SK-N-SH (cell line): ENCODE results near the gene IRX6. TPM values are rescaled to one million over a fixed set of nuclear protein-coding genes. Genes with fewer than 3 reads are reported as not detected.

Experiments used
- CTCF ChIA-PET: fragments of 300-600, 350-600 bp; formaldehyde crosslinking; extraction: SDS; loops from one replicate; lab custom pipeline; 2021; lab: Yijun Ruan, JAX
- POLR2A ChIA-PET: fragments of 350-600 bp; sonication (Branson Sonifier 250); formaldehyde crosslinking; extraction: SDS; loops from one replicate; lab custom pipeline; 2020; ENCODE audit warnings: antibody characterized with exemption, inconsistent platforms; lab: Yijun Ruan, JAX
- DNase-seq: peaks from one replicate; pipeline ENCODE4 v3.0.0; 2012
- H2AFZ ChIP-seq: fragments of 200-600 bp; sonication (generic); 2 replicates; pipeline ENCODE4 v1.8.1; 2016; ENCODE audit warnings: antibody characterized with exemption, mild to moderate bottlenecking, low read depth
- H3F3A ChIP-seq: fragments of 200-600 bp; sonication (generic); replicated peaks from 2 replicates; pipeline ENCODE3; 2016; ENCODE audit warnings: antibody characterized with exemption, mild to moderate bottlenecking; ENCODE audit not compliant: insufficient read depth
- H3K27ac ChIP-seq, 2 experiments: fragments of 200-500 bp in 1 of 2; fragments of 200-600 bp in 1 of 2; sonication (Bioruptor generic) in 1 of 2; sonication (generic), shearing (Covaris generic) in 1 of 2; 2 replicates each; pipeline versions ENCODE4 v1.5.1 to v1.6.1; 2014 to 2016; ENCODE audit warnings: low read depth in 2 of 2, inconsistent platforms in 1 of 2, low read length in 1 of 2, mild to moderate bottlenecking in 1 of 2, mixed read lengths in 1 of 2
- H3K27me3 ChIP-seq: fragments of 200-600 bp; sonication (generic), shearing (Covaris generic); 2 replicates; pipeline ENCODE4 v1.6.1; 2016; ENCODE audit warnings: mixed run types; ENCODE audit not compliant: insufficient read depth
- H3K36me3 ChIP-seq, 2 experiments: fragments of 200-500 bp in 1 of 2; fragments of 200-600 bp in 1 of 2; sonication (Bioruptor generic) in 1 of 2; sonication (generic) in 1 of 2; replicated peaks in 1 of 2; 2 replicates each; pipeline versions ENCODE3 to v1.5.1; 2014 to 2016; ENCODE audit warnings: low read length in 1 of 2, mild to moderate bottlenecking in 1 of 2; ENCODE audit not compliant: insufficient read depth in 2 of 2, control insufficient read depth in 1 of 2
- H3K4me1 ChIP-seq, 2 experiments: fragments of 200-500 bp in 1 of 2; fragments of 200-600 bp in 1 of 2; sonication (Bioruptor generic) in 1 of 2; sonication (generic), shearing (Covaris generic) in 1 of 2; 2 replicates each; pipeline versions ENCODE4 v1.5.1 to v1.6.1; 2014 to 2016; ENCODE audit warnings: low read depth in 1 of 2, low read length in 1 of 2, mixed run types in 1 of 2; ENCODE audit not compliant: insufficient read depth in 2 of 2, control insufficient read depth in 1 of 2
- H3K4me2 ChIP-seq: fragments of 200-600 bp; sonication (generic), shearing (Covaris generic); 2 replicates; pipeline ENCODE4 v1.6.1; 2017; ENCODE audit warnings: mixed run types
- H3K4me3 ChIP-seq, 2 experiments: fragments of 200-500 bp in 1 of 2; fragments of 200-600 bp in 1 of 2; sonication (Bioruptor generic) in 1 of 2; sonication (generic), shearing (Covaris generic) in 1 of 2; 2 replicates each; pipeline versions ENCODE4 v1.5.1 to v1.8.1; 2014 to 2016; ENCODE audit warnings: low read depth in 2 of 2, inconsistent platforms in 1 of 2, low read length in 1 of 2, mild to moderate bottlenecking in 1 of 2, mixed read lengths in 1 of 2, moderate library complexity in 1 of 2
- H3K79me2 ChIP-seq: fragments of 200-600 bp; sonication (generic); 2 replicates; pipeline ENCODE4 v1.8.1; 2017; ENCODE audit warnings: mild to moderate bottlenecking; ENCODE audit not compliant: insufficient read depth
- H3K9ac ChIP-seq: fragments of 200-600 bp; sonication (generic); 2 replicates; pipeline ENCODE4 v1.6.1; 2017; ENCODE audit warnings: mixed run types
- H3K9me2 ChIP-seq: fragments of 200-600 bp; sonication (generic); 2 replicates; pipeline ENCODE4 v1.6.1; 2017; ENCODE audit warnings: mixed run types
- H3K9me3 ChIP-seq: fragments of 200-600 bp; sonication (generic); 2 replicates; pipeline ENCODE4 v1.6.1; 2017; ENCODE audit warnings: mixed run types, mild to moderate bottlenecking, moderate library complexity
- H4K20me1 ChIP-seq: fragments of 200-600 bp; sonication (generic); 2 replicates; pipeline ENCODE4 v1.6.1; 2017; ENCODE audit warnings: mild to moderate bottlenecking, mixed run types; ENCODE audit not compliant: insufficient read depth
- CHD2 ChIP-seq: fragments of 150-350 bp; IDR thresholded peaks from 2 replicates; pipeline ENCODE4 v1.6.1; 2018; ENCODE audit warnings: low read length; ENCODE audit not compliant: partially characterized antibody
- CTCF ChIP-seq: fragments of 200-600 bp; sonication (generic); IDR thresholded peaks from 2 replicates; pipeline ENCODE4 v1.6.1; 2017; ENCODE audit warnings: antibody characterized with exemption, mild to moderate bottlenecking, moderate library complexity
- EP300 ChIP-seq, 2 experiments: IDR thresholded peaks; 2 replicates each; pipeline versions ENCODE4 v1.4.0 to v1.6.1; 2012; ENCODE audit warnings: borderline replicate concordance in 1 of 2, low read depth in 1 of 2, low read length in 1 of 2
- EZH2phosphoT487 ChIP-seq: fragments of 200-600 bp; sonication (generic); IDR thresholded peaks from 2 replicates; pipeline ENCODE4 v1.6.1; 2017; ENCODE audit warnings: low read depth, mixed run types, mild to moderate bottlenecking, antibody characterized with exemption, moderate library complexity, borderline replicate concordance
- MAX ChIP-seq: IDR thresholded peaks from 2 replicates; pipeline ENCODE4 v1.4.0; 2012; ENCODE audit warnings: low read depth
- MEF2A ChIP-seq: IDR thresholded peaks from 2 replicates; pipeline ENCODE4 v1.4.0; 2012; ENCODE audit warnings: low read depth, borderline replicate concordance
- MXI1 ChIP-seq: IDR thresholded peaks from 2 replicates; pipeline ENCODE4 v1.6.1; 2012; ENCODE audit warnings: mild to moderate bottlenecking, low read depth, low read length, improper control_type of control experiment
- NRF1 ChIP-seq: IDR thresholded peaks from 2 replicates; pipeline ENCODE4 v1.6.1; 2012; ENCODE audit warnings: low read depth, mild to moderate bottlenecking, low read length
- PBX3 ChIP-seq: IDR thresholded peaks from 2 replicates; pipeline ENCODE4; 2012
- POLR2AphosphoS5 ChIP-seq: IDR thresholded peaks from 2 replicates; pipeline ENCODE4 v1.6.1; 2012; ENCODE audit warnings: low read depth, low read length
- RCOR1 ChIP-seq: fragments of 150-350 bp; IDR thresholded peaks from 2 replicates; pipeline ENCODE4 v1.6.1; 2017; ENCODE audit warnings: antibody characterized with exemption, low read length
- RXRA ChIP-seq: IDR thresholded peaks from 2 replicates; pipeline ENCODE4 v1.4.0; 2012; ENCODE audit warnings: low read depth, mild to moderate bottlenecking, borderline replicate concordance
- SIN3A ChIP-seq: IDR thresholded peaks from 2 replicates; pipeline ENCODE4 v1.6.1; 2012; ENCODE audit warnings: low read depth, mild to moderate bottlenecking, low read length, moderate library complexity, borderline replicate concordance
- TAF1 ChIP-seq: IDR thresholded peaks from 2 replicates; pipeline ENCODE4 v1.6.1; 2012; ENCODE audit warnings: low read depth, mild to moderate bottlenecking, low read length, moderate library complexity, borderline replicate concordance
- WGBS: methylation state at CpG from one replicate; pipeline ENCODE4 v1.1.6; 2017; ENCODE audit warnings: low lambda C conversion rate; 5-methylcytosine and 5-hydroxymethylcytosine counted together
- polyA plus RNA-seq, 3 experiments: library from polyadenylated mRNA; depleted of rRNA; stranded (reverse); fragments of >200 nt; gene quantifications; 2 replicates each; pipeline ENCODE4 v1.2.3, GENCODE V29; 2012

IRX6 gene
- polyA plus RNA-seq, 1 of the 3 experiments (the other 2 are of a cell fraction), result not detected

GRCh38 chr16:55279598-55279997, 44.4 kb upstream of the IRX6 start:
- TF ChIP-seq EP300 (IDR thresholded peaks at IDR 0.05; ENCODE audit: borderline replicate concordance in 1 of 2, low read depth in 1 of 2, low read length in 1 of 2) (no peak), EZH2phosphoT487 (no peak)
- TF ChIP-seq, all 33 proteins: peak for 0
- 47% methylated on average over 6 of the region's 6 CpGs for WGBS
- POLR2A ChIA-PET, result interaction anchor here (0.7 kb wide), 1 partner anchor 17 kb away, joined by 3 read pairs; no protein-coding TSS in a partner anchor

GRCh38 chr16:55280587-55280986, 43.4 kb upstream of the IRX6 start:
- ChIA-PET POLR2A (no interaction called here), CTCF (interaction anchor here (0.5 to 1.8 kb wide), 7 partner anchors 13 to 225 kb away, joined by 3 to 7 read pairs (median 3); partner anchors contain the start of gene IRX6)
- no peak overlapping the region for H3K4me3 ChIP-seq
- DNase-seq, result peak; percentile 40
- H3K9ac ChIP-seq, result no peak overlapping the region
- no peak overlapping the region for H3K4me2 ChIP-seq
- no peaks in the 10 kb centered on the region for H4K20me1 ChIP-seq
- peak; percentile 37; the same call in 1 of the 2 replicates for TF ChIP-seq MXI1
- TF ChIP-seq TAF1, result no peak
- TF ChIP-seq POLR2AphosphoS5, result no peak
- TF ChIP-seq MEF2A, result no peak
- peak in 1 of 2 experiments; percentile 45; a peak in 1 of 4 replicates for TF ChIP-seq EP300 (IDR thresholded peaks at IDR 0.05; ENCODE audit: borderline replicate concordance in 1 of 2, low read depth in 1 of 2, low read length in 1 of 2)
- H3K79me2 ChIP-seq, result no peaks in the 10 kb centered on the region
- H3K36me3 ChIP-seq, result no peaks in the 10 kb centered on the region
- H3K9me3 ChIP-seq, result no peaks in the 10 kb centered on the region
- H3F3A ChIP-seq, result no peaks in the 10 kb centered on the region
- 0% methylated on average over 3 of the region's 4 CpGs for WGBS
- no peaks in the 10 kb centered on the region for H3K27me3 ChIP-seq
- H2AFZ ChIP-seq, result no peak overlapping the region
- H3K27ac ChIP-seq, result peak overlapping the region in 1 of 2 experiments; percentile 48; a peak in 1 of 4 replicates
- H3K4me1 ChIP-seq, result peaks cover 0 to 41% of the 10 kb centered on the region in 2 experiments; a peak in 2 of 4 replicates
- no peaks in the 10 kb centered on the region for H3K9me2 ChIP-seq

More at GRCh38 chr16:55279598-55279997, 44.4 kb upstream of the IRX6 start:
- Histone ChIP-seq H3K9me2 (no peaks in the 10 kb centered on the region), H3K27me3 (no peaks in the 10 kb centered on the region), H3K9me3 (no peaks in the 10 kb centered on the region), H3K27ac (no peak overlapping the region), H3K4me3 (no peak overlapping the region), H3K4me2 (no peak overlapping the region), H3K36me3 (no peaks in the 10 kb centered on the region), H3K79me2 (no peaks in the 10 kb centered on the region), H3F3A (no peaks in the 10 kb centered on the region), H3K9ac (no peak overlapping the region), H4K20me1 (no peaks in the 10 kb centered on the region), H3K4me1 (peaks cover 0 to 36% of the 10 kb centered on the region in 2 experiments; a peak in 2 of 4 replicates), H2AFZ (no peak overlapping the region)
- DNase-seq, result no peak
- CTCF ChIA-PET, result interaction anchor here (0.7 to 1.5 kb wide), 3 partner anchors 44 to 159 kb away, joined by 3 read pairs; partner anchors contain the start of gene IRX6

- Histone ChIP-seq H3F3A (no peaks in the 10 kb centered on the region), H2AFZ (no peak overlapping the region), H3K27ac (peak overlapping the region in 1 of 2 experiments; percentile 99; a peak in 2 of 4 replicates), H3K4me2 (no peak overlapping the region), H4K20me1 (no peaks in the 10 kb centered on the region), H3K27me3 (no peaks in the 10 kb centered on the region), H3K9me3 (no peaks in the 10 kb centered on the region), H3K79me2 (no peaks in the 10 kb centered on the region), H3K9ac (no peak overlapping the region), H3K4me3 (no peak overlapping the region), H3K9me2 (no peaks in the 10 kb centered on the region), H3K4me1 (peaks cover 0 to 46% of the 10 kb centered on the region in 2 experiments; a peak in 2 of 4 replicates), H3K36me3 (no peaks in the 10 kb centered on the region)
- CTCF ChIA-PET, result interaction anchor here (1.1 to 1.8 kb wide), 3 partner anchors 41 to 162 kb away, joined by 3 to 6 read pairs (median 4); partner anchors contain the start of gene IRX6
- WGBS, result 25% methylated on average over 1 of the region's 1 CpG
- POLR2A ChIA-PET, result interaction anchor here (0.8 kb wide), 1 partner anchor 12 kb away, joined by 3 read pairs; no protein-coding TSS in a partner anchor
- DNase-seq, result no peak
- TF ChIP-seq MAX (no peak), SIN3A (no peak), PBX3 (no peak), CTCF (no peak), RXRA (no peak), MXI1 (no peak), RCOR1 (no peak), CHD2 (no peak), NRF1 (no peak), EP300 (IDR thresholded peaks at IDR 0.05; ENCODE audit: borderline replicate concordance in 1 of 2, low read depth in 1 of 2, low read length in 1 of 2) (no peak)
Measured at GRCh38 chr16:55282441-55282840, 41.6 kb upstream of the IRX6 start.
